Effector memory CD8-positive, alpha-beta T cell (primary cell): ENCODE results near the gene CAMK1D.
"Not testable (repeated sequence)": the region's sequence is repeated elsewhere in the genome, so short reads cannot be mapped to it uniquely, and the experiment has no call there.

Experiments used
- ATAC-seq: fragments of 150-1000 bp; cut with Tn5 transposase; replicated peaks from 2 replicates; pipeline ENCODE4 v1.10.0; 2021; ENCODE audit warnings: mild to moderate bottlenecking, moderate library complexity
- DNase-seq, 3 experiments: peaks; one replicate each; pipeline ENCODE4 v3.0.0; 2021
- H3K27ac Mint-ChIP-seq, 2 donors: one replicate each; pipeline ENCODE4 v1.8.0; 2022; ENCODE audit warnings: mild to moderate bottlenecking in 2 of 2, mixed read lengths in 2 of 2, moderate library complexity in 2 of 2
- H3K27me3 Mint-ChIP-seq, 2 donors: one replicate each; pipeline ENCODE4 v1.8.0; 2022; ENCODE audit warnings: mixed read lengths in 2 of 2
- H3K36me3 Mint-ChIP-seq: one replicate; pipeline ENCODE4 v1.8.0; 2022; ENCODE audit warnings: mild to moderate bottlenecking, moderate library complexity, mixed read lengths; ENCODE audit not compliant: insufficient read depth
- H3K4me1 Mint-ChIP-seq, 2 donors: one replicate each; pipeline ENCODE4 v1.8.0; 2022; ENCODE audit warnings: low read depth in 2 of 2, mixed read lengths in 2 of 2
- H3K4me3 Mint-ChIP-seq, 2 donors: one replicate each; pipeline ENCODE4 v1.8.0; 2022; ENCODE audit warnings: mild to moderate bottlenecking in 2 of 2, mixed read lengths in 2 of 2, moderate library complexity in 2 of 2
- H3K9me3 Mint-ChIP-seq, 2 donors: one replicate each; pipeline ENCODE4 v1.8.0; 2022; ENCODE audit warnings: mixed read lengths in 2 of 2

CAMK1D gene

DNA sequence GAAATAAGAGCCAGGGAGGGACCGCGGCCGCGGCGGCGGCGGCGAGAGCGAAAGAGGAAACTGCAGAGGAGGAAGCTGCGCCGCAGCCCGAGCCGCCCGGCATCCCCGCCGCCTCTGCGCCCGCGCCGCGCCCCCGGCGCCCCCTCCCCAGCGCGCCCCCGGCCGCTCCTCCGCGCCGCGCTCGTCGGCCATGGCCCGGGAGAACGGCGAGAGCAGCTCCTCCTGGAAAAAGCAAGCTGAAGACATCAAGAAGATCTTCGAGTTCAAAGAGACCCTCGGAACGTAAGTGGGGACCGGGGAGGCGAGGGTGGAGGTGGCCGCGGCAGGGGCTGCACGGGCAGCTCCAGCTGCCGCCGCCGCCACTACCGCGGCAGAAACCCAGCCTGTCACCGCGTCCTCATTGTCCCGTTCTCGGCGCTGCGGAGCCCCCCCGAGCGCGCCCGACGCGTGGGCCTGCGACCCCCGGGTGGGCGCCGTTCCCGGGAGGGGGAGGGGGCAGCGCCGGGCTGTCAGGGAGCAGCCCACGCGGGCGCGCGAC lies 351 bp downstream of the CAMK1D start:
- DNase-seq (no peak), ATAC-seq (no peak)
- peak overlapping the region; percentile 94 to 99 for H3K4me3 Mint-ChIP-seq
- H3K4me1 Mint-ChIP-seq: peaks cover 32 to 38% of the 10 kb centered on the region in 2 donors
- H3K36me3 Mint-ChIP-seq: peaks cover 37% of the 10 kb centered on the region
- H3K27me3 Mint-ChIP-seq: no peaks in the 10 kb centered on the region
- H3K9me3 Mint-ChIP-seq: no peaks in the 10 kb centered on the region
- peak overlapping the region; percentile 95 to 97 for H3K27ac Mint-ChIP-seq

DNA sequence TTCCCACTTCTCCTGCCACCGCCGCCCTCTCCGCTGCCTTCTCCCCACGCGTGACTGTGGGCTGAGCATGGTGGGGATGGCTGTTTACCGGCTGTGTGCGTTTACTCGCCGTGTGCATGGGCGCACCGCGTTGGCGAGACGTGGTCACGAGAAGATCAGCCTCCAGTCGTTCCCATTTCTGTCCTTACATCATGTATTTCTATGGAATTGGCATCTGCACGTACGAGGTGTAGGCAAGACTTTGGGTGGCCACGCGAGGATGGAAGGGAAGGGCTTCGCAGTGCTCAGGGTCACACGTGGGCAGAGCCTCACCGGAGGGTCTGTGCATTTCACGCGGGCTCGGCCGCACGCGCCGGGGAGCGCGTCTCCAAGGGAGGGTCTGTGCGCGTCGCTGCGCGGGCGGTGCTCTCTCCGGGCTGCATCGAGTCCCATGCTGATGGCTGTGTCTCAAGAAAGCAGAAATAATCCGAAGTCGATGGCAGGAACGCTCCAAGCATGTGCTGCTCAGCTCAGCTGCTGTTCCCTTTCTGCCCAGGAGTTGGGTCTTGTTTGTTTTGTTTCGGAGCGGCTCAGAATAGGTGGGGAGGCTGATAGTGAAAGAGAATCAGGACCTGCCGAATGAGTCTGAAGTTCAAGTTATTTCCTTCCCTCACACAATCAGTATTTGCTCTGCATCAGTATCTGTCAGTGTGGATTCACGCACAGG lies 973 bp downstream of the CAMK1D start:
- Mint-ChIP-seq H3K27ac (peak overlapping the region; percentile 95 to 97), H3K4me3 (peak overlapping the region; percentile 94 to 99), H3K9me3 (no peaks in the 10 kb centered on the region), H3K4me1 (peaks cover 32 to 41% of the 10 kb centered on the region in 2 donors), H3K27me3 (no peaks in the 10 kb centered on the region), H3K36me3 (peaks cover 40% of the 10 kb centered on the region)
- DNase-seq: peak; percentile 50 to 52 (median 50)
- peak; percentile 29 for ATAC-seq

DNA sequence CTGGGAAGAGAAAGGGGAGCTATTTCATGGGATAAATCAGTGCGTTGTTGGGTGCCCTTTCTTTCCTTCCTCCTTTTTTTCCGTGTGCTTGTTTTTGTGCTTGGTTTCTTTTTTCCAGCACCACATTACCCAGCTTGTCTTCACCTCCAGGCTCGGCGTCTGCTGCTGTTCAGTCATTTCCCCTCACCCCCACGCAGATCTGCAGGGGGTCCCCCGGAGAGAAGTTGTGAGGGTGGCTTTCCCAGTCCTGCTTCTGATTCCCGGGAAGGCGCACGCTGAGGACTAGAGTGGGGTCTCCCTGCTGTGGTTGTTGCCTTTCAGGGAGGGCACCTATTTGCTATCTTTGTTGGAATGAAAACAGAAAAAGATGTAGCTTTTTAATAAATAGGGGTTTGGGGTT lies 1.6 kb downstream of the CAMK1D start:
- Mint-ChIP-seq H3K36me3 (peaks cover 45% of the 10 kb centered on the region), H3K27me3 (no peaks in the 10 kb centered on the region), H3K4me1 (peaks cover 37 to 41% of the 10 kb centered on the region in 2 donors), H3K27ac (peak overlapping the region; percentile 95 to 97), H3K9me3 (no peaks in the 10 kb centered on the region), H3K4me3 (peak overlapping the region; percentile 94 to 99)
- DNase-seq: no peak
- no peak for ATAC-seq

DNA sequence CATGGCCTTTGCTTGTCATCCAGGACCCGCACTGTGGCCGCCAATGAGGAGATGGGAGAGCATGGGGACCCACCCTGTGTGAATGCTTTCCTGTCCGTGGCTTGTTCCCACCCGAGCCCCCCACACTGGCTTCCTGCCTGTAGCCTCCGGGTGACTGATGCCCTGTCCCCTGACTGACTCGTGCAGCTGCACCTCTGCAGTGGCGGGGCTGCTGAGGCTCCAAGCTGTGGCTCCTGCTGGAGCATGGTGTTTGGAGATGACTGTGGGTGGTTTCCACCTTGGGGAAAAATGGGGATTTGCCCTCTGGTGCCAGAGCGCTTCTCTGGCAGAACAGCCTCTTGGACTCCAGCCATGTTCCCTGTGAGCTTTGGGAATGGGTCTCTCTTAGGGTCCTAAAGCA lies 2.1 kb downstream of the CAMK1D start:
- ATAC-seq: no peak
- H3K9me3 Mint-ChIP-seq: no peaks in the 10 kb centered on the region
- H3K4me3 Mint-ChIP-seq: peak overlapping the region; percentile 94 to 99
- DNase-seq: no peak
- H3K27me3 Mint-ChIP-seq: no peaks in the 10 kb centered on the region
- peak overlapping the region in 1 of 2 donors; percentile 97 for H3K27ac Mint-ChIP-seq
- H3K36me3 Mint-ChIP-seq: peaks cover 49% of the 10 kb centered on the region
- peaks cover 37 to 41% of the 10 kb centered on the region in 2 donors for H3K4me1 Mint-ChIP-seq

DNA sequence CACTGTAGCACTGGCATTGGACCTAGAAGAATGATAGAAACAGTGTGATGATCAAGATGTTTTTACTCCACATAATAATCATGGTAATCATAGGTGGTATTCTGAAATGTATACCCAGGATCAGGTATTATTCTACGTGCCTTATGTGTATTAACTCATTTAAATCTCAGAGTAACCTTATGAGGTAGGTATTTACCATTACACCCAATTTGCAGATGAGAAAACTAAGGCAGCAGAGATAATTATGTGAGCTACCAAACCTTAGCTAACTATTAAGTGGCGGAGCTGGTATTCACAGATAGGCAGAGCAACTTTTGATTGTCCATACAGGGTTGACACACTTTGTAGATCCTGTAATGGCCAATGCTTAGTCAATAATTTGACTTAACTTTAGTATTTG lies 2.5 kb downstream of the CAMK1D start:
- peaks cover 37 to 41% of the 10 kb centered on the region in 2 donors for H3K4me1 Mint-ChIP-seq
- peak overlapping the region in 1 of 2 donors; percentile 97 for H3K27ac Mint-ChIP-seq
- H3K9me3 Mint-ChIP-seq: no peaks in the 10 kb centered on the region
- H3K27me3 Mint-ChIP-seq: no peaks in the 10 kb centered on the region
- ATAC-seq (no peak), DNase-seq (no peak)
- peaks cover 52% of the 10 kb centered on the region for H3K36me3 Mint-ChIP-seq
- H3K4me3 Mint-ChIP-seq: peak overlapping the region; percentile 94 to 99

DNA sequence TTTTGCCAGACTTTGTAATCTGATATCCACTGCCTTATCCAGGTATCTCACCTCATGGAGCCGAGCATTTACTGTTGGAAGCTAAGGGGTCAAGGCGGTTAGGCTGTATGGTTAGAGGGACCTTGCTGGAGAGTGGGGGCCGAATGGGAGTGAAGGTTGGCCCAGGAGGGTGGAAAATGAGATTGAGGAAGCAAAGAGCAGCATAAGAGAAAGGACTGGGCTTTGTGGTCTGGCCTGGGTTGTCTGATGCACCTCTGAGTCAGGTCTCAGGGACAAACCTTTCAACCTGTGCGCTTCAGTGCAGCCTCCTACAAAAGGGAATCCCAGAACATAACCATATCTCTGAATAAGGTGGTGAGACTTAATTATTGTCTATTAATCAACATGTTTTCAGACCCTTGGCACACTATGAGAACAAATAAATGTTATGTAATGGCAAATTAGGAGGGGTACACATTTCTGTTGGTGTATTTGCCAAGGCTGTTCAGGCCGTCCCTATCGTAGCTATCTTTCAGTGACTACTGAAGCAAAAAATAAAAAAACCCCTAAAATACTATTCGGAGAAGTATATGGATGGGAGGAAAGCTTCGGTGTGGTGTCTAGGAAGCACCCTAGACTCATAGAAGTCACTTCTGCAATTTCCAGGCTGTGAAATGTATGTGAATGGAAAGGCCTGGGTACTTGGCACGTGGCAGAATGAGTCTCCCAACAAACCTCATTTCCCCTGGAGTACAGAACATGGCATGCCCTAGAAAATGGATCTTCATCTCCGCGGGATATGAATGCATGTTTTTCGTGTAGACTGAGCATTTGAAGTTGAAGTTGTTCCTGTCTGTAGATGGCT lies 4.3 kb downstream of the CAMK1D start:
- H3K36me3 Mint-ChIP-seq: peaks cover 49% of the 10 kb centered on the region
- no peaks in the 10 kb centered on the region for H3K9me3 Mint-ChIP-seq
- no peak overlapping the region for H3K4me3 Mint-ChIP-seq
- DNase-seq (no peak), ATAC-seq (no peak)
- no peaks in the 10 kb centered on the region for H3K27me3 Mint-ChIP-seq
- H3K4me1 Mint-ChIP-seq: peaks cover 42% of the 10 kb centered on the region in 2 donors
- H3K27ac Mint-ChIP-seq: peak overlapping the region; percentile 56 to 71

DNA sequence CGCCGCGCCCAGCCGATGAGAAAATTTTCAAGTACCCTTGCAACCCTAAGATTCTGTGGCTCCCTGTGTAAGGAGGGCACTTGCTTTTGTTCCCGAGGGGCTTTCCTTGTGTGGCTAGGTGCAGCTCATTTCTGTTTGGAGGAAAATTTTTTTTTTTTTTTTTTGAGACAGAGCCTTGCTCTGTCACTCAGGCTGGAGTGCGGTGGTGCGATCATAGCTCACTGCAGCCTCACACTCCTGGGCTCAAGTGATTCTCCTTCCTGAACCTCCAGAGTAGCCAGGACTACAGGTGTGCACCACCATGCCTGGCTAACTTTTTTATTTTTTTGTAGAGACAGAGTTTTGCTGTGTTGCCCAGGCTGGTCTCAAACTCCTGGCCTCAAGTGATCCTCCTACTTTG lies 5.3 kb downstream of the CAMK1D start:
- not testable (repeated sequence) for H3K9me3 Mint-ChIP-seq, ATAC-seq, DNase-seq, H3K27me3 Mint-ChIP-seq, H3K4me3 Mint-ChIP-seq
- peak overlapping the region in 1 of 2 donors; percentile 41 for H3K27ac Mint-ChIP-seq
- H3K4me1 Mint-ChIP-seq: peaks cover 48 to 51% of the 10 kb centered on the region in 2 donors
- H3K36me3 Mint-ChIP-seq: peaks cover 45% of the 10 kb centered on the region

DNA sequence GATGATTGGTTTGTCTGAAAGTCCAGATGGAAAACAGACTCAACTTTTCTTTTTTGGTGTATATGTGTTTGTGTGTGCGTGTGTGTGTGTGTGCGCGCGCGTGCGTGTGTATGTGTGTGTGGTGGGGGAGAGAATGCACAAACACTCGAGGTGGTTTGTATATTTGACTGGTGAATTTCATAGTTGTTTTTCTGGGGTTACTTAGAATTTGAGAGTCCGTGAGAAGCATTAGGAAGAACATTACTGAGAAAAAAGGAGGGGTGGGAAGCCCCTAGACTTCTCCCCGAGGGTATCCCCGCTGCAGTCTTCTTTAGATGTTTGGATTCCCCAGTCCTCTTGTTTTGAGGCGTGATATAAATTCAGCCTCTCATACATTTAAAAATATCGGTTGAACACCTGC lies 6.0 kb downstream of the CAMK1D start:
- no peak for ATAC-seq
- peak overlapping the region in 1 of 2 donors; percentile 62 for H3K27ac Mint-ChIP-seq
- H3K9me3 Mint-ChIP-seq: no peaks in the 10 kb centered on the region
- peaks cover 45 to 54% of the 10 kb centered on the region in 2 donors for H3K4me1 Mint-ChIP-seq
- H3K4me3 Mint-ChIP-seq: no peak overlapping the region
- peaks cover 38% of the 10 kb centered on the region for H3K36me3 Mint-ChIP-seq
- no peaks in the 10 kb centered on the region for H3K27me3 Mint-ChIP-seq
- no peak for DNase-seq

DNA sequence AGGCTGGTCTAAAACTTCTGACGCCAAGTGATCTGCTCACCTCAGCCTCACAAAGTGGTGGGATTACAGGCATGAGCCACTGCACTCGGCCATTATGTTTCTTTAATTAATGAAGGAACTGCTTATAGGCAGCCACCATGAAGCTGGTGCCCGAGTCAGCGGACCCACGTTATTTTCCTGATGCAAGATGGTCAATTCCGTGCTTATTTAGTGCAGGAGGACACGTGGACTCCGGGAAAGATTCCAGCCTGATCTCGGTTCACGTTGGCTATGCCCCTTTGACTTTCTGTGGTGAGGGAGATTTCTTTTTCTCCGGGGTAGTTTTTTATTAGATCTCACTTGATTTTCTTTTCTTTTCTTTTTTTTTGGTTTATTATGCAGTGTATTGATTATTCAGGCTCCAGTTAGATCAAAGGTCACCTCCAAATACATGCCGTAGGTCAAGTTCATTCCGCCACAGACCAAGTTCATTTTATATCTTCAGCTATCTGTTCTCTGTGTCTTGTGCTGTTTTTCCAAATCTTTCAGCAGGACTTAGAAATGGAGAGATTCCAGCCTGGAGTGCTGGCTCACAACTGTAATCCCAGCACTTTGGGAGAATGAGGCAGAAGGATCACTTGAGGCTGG lies 8.3 kb downstream of the CAMK1D start:
- Mint-ChIP-seq H3K36me3 (peaks cover 39% of the 10 kb centered on the region), H3K4me3 (no peak overlapping the region), H3K4me1 (peaks cover 31 to 43% of the 10 kb centered on the region in 2 donors), H3K27ac (peak overlapping the region in 1 of 2 donors; percentile 41), H3K9me3 (no peaks in the 10 kb centered on the region), H3K27me3 (no peaks in the 10 kb centered on the region)
- DNase-seq (no peak), ATAC-seq (no peak)

DNA sequence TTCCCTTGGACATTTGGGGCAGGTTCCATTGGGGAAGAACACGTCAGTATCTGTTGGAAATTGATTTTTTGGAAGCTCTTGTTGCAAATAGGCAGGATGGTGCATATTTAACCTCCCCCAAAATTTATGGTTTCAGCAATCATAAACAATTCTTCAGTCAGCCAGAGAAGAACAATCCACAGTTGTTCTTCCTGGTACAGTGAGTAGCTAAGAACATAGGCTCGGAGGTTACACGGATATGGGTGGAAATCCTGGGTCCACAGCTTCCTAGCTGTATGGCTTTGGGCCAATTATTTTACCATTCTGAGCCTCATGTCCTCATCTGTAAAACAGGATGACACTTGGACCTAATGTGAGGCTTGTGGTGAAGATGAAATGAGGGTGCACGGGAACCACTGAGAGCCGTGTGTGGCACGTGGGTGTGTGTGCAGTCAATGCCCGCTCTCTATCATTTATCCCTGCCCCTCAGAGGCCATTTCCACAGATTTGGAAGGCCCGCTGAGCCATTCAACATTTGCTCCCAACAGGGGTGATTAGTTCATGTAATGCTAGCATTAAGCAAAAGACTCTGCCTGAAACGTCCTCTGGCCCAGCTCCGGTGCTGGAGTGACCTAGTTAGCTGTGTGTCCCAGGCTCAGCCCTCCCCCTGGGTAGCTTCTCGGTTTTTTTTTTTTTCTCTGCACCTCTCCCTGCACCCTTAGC lies 9.7 kb downstream of the CAMK1D start:
- Mint-ChIP-seq H3K27ac (peak overlapping the region; percentile 41 to 67), H3K9me3 (no peaks in the 10 kb centered on the region), H3K4me3 (peak overlapping the region; percentile 43 to 49), H3K27me3 (no peaks in the 10 kb centered on the region), H3K4me1 (peaks cover 22 to 34% of the 10 kb centered on the region in 2 donors), H3K36me3 (peaks cover 41% of the 10 kb centered on the region)
- peak in 1 of 3 experiments; percentile 10 for DNase-seq
- peak; percentile 85 for ATAC-seq

DNA sequence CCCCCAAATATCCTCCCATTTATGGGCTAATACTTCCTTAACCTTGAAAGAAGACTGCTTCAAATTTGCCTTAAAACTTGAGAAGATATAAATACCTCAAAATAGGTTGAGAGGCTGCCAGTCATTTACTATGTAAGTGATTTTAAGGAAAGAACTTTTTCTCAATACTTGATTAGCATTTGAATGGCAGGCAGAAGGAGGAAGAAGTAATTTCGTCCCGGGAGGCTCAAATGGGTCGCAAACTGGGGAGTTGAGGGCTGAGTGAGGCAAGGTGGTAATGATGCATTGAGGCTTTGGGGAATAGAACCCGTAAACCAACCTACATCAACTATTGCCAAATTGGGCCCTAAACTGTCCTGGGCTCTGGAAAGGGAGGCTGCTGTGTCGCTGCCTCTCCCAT lies 11.1 kb downstream of the CAMK1D start:
- no peaks in the 10 kb centered on the region for H3K27me3 Mint-ChIP-seq
- no peak overlapping the region for H3K4me3 Mint-ChIP-seq
- ATAC-seq (no peak), DNase-seq (no peak)
- H3K9me3 Mint-ChIP-seq: no peaks in the 10 kb centered on the region
- H3K36me3 Mint-ChIP-seq: peaks cover 38% of the 10 kb centered on the region
- H3K27ac Mint-ChIP-seq: peak overlapping the region in 1 of 2 donors; percentile 42
- peaks cover 19 to 29% of the 10 kb centered on the region in 2 donors for H3K4me1 Mint-ChIP-seq

DNA sequence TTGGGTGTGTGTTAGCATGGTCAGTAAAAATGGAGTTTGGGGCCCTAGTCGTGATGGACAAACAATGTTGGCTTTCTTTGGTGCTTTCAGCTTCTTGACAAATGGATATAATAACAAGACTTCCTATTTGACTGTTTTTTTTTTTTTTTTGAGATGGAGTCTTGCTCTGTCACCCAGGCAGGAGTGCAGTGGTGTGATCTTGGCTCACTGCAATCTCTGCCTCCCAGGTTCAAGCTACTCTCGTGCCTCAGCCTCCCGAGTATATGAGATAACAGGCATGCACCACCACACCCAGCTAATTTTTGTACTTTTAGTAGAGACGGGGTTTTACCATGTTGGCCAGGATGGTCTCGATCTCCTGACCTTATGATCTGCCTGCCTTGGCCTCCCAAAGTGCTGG lies 11.8 kb downstream of the CAMK1D start:
- Mint-ChIP-seq H3K4me1 (peaks cover 25 to 30% of the 10 kb centered on the region in 2 donors), H3K36me3 (peaks cover 35% of the 10 kb centered on the region), H3K27ac (peak overlapping the region; percentile 19 to 42)
- not testable (repeated sequence) for H3K27me3 Mint-ChIP-seq, H3K4me3 Mint-ChIP-seq, ATAC-seq, DNase-seq, H3K9me3 Mint-ChIP-seq

DNA sequence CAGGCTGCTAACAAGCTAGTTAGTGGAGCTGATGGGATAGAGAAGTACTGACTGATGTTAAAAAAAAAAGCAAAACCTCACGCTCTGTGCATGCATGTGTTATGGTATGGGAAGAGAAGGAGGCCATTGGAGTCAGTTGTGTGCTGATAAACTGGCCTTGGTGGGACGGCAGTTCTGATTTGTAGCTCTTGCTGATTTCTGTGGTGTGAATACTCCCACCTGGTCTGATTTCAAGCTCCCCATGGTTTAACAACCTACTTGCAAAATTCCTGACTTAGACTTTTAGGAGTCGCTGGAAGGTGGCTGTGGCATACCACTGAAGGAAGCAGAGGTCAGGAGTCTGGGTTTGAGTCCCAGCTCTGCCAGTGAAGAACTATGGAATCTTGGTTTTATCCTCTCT lies 15.2 kb downstream of the CAMK1D start:
- H3K36me3 Mint-ChIP-seq: peaks cover 30% of the 10 kb centered on the region
- no peak for ATAC-seq
- no peak overlapping the region for H3K4me3 Mint-ChIP-seq
- H3K27me3 Mint-ChIP-seq: no peaks in the 10 kb centered on the region
- no peaks in the 10 kb centered on the region for H3K9me3 Mint-ChIP-seq
- DNase-seq: no peak
- H3K4me1 Mint-ChIP-seq: peaks cover 16 to 21% of the 10 kb centered on the region in 2 donors
- H3K27ac Mint-ChIP-seq: peak overlapping the region in 1 of 2 donors; percentile 35
